Neural crest cell (in vitro differentiated cells): Measurements from ENCODE around the gene KRIT1. TPM values are rescaled to one million over a fixed set of nuclear protein-coding genes. Genes with fewer than 3 reads are reported as not detected.

Experiments used
- DNase-seq: peaks from one replicate; pipeline ENCODE4 v3.0.0; 2021; ENCODE audit warnings: low read depth, mixed read lengths, low spot score
- H3K27ac Mint-ChIP-seq: one replicate; pipeline ENCODE4 v1.8.0; 2021; ENCODE audit warnings: mild to moderate bottlenecking, mixed read lengths; ENCODE audit not compliant: unreplicated experiment
- H3K27me3 Mint-ChIP-seq: 2 replicates; pipeline ENCODE4 v1.8.0; 2021; ENCODE audit warnings: low read depth, mild to moderate bottlenecking, mixed read lengths
- H3K36me3 Mint-ChIP-seq: 2 replicates; pipeline ENCODE4 v1.8.0; 2021; ENCODE audit warnings: low read depth, mild to moderate bottlenecking, mixed read lengths
- H3K4me1 Mint-ChIP-seq: 2 replicates; pipeline ENCODE4 v1.8.0; 2021; ENCODE audit warnings: mixed read lengths
- H3K4me3 Mint-ChIP-seq: one replicate; pipeline ENCODE4 v1.8.0; 2021; ENCODE audit warnings: mild to moderate bottlenecking, mixed read lengths
- H3K9me3 Mint-ChIP-seq: 2 replicates; pipeline ENCODE4 v1.8.0; 2021; ENCODE audit warnings: mixed read lengths
- long read RNA-seq: library from polyadenylated mRNA; unstranded; transcript quantifications from one replicate; pipeline ENCODE4 v2.0.0, GENCODE V29; 2020
- total RNA-seq: library from RNA; stranded (reverse); gene quantifications from 2 replicates; pipeline ENCODE4 v1.2.1, GENCODE V29; 2021
- TF ChIP-seq, protein P1 (sequence below): fragments of 200-600 bp; sonication (generic); conservative IDR thresholded peaks from 2 replicates; pipeline ENCODE4 v1.5.0; 2021; ENCODE audit warnings: antibody characterized with exemption, mild to moderate bottlenecking

KRIT1 gene
- 48.0 and 49.4 TPM in 2 replicates for total RNA-seq
- long read RNA-seq, partial matches to known transcripts: 7 of 15 reads
- long read RNA-seq, other reads (novel, unspliced or antisense): 8 of 15 reads

DNA sequence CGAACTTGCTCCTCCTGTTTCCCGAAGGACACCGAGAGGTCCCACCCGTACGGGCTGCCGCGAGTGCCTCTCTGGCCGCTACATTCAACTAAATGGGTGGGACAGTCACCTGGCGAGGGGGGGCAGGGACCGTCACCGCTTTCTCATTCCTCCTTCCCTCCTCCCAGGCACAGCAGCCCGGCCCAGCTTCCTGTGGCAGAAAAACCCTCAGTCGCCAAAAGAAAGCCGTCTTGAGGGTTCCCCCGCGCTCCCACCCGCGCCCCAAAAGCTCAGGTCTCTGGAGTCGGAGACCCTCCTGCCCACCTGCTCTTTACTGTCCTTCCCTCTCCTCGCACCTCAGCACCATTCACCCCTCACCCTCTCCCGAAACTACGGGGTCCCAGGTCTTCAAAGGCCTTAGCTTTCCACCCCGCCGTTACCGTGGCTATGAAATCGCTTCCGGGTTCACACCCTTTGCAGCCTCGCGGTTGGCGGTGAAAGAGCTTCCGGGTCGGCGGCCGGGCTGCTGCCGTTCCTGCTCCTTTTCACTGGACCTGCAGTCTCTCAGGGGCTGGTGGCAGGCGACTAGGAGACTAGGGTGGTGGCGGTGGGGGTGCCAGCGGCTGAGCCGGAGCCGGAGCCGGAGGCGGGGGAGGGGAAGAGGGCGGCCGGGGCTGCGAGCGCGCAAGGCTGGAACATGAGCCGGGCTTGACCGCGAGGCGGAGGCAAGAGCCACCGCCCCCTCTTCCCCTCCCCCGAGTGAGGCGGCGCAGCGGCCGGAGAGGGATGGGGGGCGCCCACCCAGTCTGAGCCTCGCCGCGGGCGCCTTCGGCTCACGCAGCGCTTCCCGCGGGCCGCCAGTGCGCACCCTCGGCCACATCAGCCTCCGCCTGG, at the start of gene KRIT1, which contains the start of gene ANKIB1:
Gene KRIT1 (minus strand): TSS at position 428 of the 873 bp plus-strand sequence. CDS start 3,779 bp downstream, outside the sequence.
Gene ANKIB1 (plus strand): TSS at position 488 of the 873 bp plus-strand sequence. CDS start 49,005 bp downstream, outside the sequence.
- Mint-ChIP-seq H3K36me3 (no peaks in the 10 kb centered on the region), H3K9me3 (no peaks in the 10 kb centered on the region), H3K27ac (peak within 1 kb of the TSS; percentile 99), H3K27me3 (no peaks in the 10 kb centered on the region), H3K4me1 (peaks cover 41% of the 10 kb centered on the region), H3K4me3 (peak within 1 kb of the TSS; percentile 99)
- peak; percentile 83 for DNase-seq
- TF ChIP-seq, protein P1, sequence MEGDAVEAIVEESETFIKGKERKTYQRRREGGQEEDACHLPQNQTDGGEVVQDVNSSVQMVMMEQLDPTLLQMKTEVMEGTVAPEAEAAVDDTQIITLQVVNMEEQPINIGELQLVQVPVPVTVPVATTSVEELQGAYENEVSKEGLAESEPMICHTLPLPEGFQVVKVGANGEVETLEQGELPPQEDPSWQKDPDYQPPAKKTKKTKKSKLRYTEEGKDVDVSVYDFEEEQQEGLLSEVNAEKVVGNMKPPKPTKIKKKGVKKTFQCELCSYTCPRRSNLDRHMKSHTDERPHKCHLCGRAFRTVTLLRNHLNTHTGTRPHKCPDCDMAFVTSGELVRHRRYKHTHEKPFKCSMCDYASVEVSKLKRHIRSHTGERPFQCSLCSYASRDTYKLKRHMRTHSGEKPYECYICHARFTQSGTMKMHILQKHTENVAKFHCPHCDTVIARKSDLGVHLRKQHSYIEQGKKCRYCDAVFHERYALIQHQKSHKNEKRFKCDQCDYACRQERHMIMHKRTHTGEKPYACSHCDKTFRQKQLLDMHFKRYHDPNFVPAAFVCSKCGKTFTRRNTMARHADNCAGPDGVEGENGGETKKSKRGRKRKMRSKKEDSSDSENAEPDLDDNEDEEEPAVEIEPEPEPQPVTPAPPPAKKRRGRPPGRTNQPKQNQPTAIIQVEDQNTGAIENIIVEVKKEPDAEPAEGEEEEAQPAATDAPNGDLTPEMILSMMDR: no peak

- H3K27me3 Mint-ChIP-seq: no peaks in the 10 kb centered on the region
- no peaks in the 10 kb centered on the region for H3K36me3 Mint-ChIP-seq
- H3K27ac Mint-ChIP-seq: no peak overlapping the region
- H3K9me3 Mint-ChIP-seq: no peaks in the 10 kb centered on the region
- TF ChIP-seq, protein P1: no peak
- H3K4me3 Mint-ChIP-seq: no peak overlapping the region
- no peaks in the 10 kb centered on the region for H3K4me1 Mint-ChIP-seq
- DNase-seq: no peak
These were observed 49.7 kb upstream of the KRIT1 start for GRCh38 chr7:92295391-92295790.

GRCh38 chr7:92293896-92294590, 48.3 kb upstream of the KRIT1 start:
- no peak overlapping the region for H3K4me3 Mint-ChIP-seq
- no peaks in the 10 kb centered on the region for H3K27me3 Mint-ChIP-seq
- H3K27ac Mint-ChIP-seq: no peak overlapping the region
- H3K9me3 Mint-ChIP-seq: no peaks in the 10 kb centered on the region
- H3K4me1 Mint-ChIP-seq: no peaks in the 10 kb centered on the region
- TF ChIP-seq, protein P1: no peak
- DNase-seq: no peak
- no peaks in the 10 kb centered on the region for H3K36me3 Mint-ChIP-seq

GRCh38 chr7:92292981-92293380, 47.3 kb upstream of the KRIT1 start:
- Mint-ChIP-seq H3K4me3 (no peak overlapping the region), H3K4me1 (no peaks in the 10 kb centered on the region), H3K27ac (no peak overlapping the region), H3K27me3 (no peaks in the 10 kb centered on the region), H3K9me3 (peaks cover 5% of the 10 kb centered on the region), H3K36me3 (peaks cover under 1% of the 10 kb centered on the region)
- TF ChIP-seq, protein P1: no peak
- no peak for DNase-seq

DNA sequence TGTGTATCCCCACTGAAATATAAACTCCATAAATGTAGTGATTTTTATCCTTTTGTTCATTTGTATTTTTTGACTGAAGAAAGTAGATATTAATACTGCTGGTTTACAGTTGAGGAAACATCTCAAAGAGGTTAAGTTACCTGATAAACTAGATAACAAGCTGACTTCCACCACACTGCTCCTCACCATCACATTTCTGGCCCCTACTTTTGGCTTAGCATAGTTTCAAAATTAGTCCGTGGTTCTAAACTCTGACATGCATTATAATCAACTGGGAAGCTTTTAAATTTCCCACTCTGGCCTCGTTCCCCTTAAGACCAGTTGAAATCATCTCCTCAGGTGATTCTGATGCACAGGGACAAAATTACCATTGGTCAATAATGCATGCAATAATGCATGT, 43.6 kb upstream of the KRIT1 start:
- no peak for DNase-seq
- no peaks in the 10 kb centered on the region for H3K27me3 Mint-ChIP-seq
- peaks cover 6% of the 10 kb centered on the region for H3K36me3 Mint-ChIP-seq
- H3K4me3 Mint-ChIP-seq: no peak overlapping the region
- H3K27ac Mint-ChIP-seq: no peak overlapping the region
- no peaks in the 10 kb centered on the region for H3K4me1 Mint-ChIP-seq
- TF ChIP-seq, protein P1: no peak
- H3K9me3 Mint-ChIP-seq: peaks cover 8% of the 10 kb centered on the region
